GM18873 (cell line): ENCODE data around the gene PUS3.
A peak's percentile ranks its signal among the peaks of the same experiment; 100 is the strongest.

Experiments
- ATAC-seq: cut with Tn5 transposase; IDR thresholded peaks from one replicate; pipeline ENCODE4 v1.9.1; 2021; ENCODE audit warnings: mild to moderate bottlenecking, moderate library complexity, moderate number of reproducible peaks; ENCODE audit not compliant: unreplicated experiment, low FRiP score

The PUS3 gene

DNA sequence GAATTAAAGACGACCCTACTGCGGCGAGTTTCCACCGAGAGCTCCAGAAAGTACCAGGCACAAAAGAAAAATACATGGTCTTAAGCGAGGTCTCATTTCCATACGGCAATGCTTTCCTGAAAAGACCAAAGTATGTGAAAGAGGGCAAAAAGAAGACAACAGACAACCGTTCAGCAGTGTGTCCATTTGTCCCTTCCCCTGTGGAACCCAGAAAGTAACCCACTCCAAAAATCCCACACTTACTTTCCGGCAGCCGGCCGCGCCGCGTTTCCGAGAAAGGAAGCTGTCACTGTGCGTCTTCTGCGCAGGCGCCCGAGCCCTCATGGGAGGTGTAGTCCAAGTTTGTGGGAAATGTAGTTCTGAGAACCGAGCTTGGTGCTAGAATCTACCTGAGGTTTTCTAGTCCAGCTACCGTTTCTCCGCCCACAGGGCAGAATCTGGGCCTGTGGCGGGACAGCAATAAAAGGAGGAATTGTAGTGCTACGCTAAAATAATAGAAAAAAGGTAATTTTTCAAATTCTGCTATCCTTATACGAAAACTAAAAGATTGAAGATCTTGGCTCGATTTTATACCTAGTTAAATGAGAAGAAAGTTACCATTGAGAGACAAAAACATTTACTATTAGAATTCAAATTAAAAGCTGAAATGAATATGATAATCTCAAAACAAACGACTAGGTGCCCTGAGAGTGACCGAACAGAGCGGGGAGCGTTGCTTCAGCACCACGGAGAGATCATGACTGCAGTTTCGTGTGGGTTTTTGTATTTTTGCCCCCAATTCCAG, at the start of gene PUS3:
PUS3 (minus strand) TSS at position 280 of the 784 bp plus-strand sequence. CDS start 6,922 bp downstream, outside the sequence.
- ATAC-seq = peak; percentile 97

- ATAC-seq = no peak
Measured at GRCh38 chr11:125952559-125952958, 49.6 kb upstream of the PUS3 start.

DNA sequence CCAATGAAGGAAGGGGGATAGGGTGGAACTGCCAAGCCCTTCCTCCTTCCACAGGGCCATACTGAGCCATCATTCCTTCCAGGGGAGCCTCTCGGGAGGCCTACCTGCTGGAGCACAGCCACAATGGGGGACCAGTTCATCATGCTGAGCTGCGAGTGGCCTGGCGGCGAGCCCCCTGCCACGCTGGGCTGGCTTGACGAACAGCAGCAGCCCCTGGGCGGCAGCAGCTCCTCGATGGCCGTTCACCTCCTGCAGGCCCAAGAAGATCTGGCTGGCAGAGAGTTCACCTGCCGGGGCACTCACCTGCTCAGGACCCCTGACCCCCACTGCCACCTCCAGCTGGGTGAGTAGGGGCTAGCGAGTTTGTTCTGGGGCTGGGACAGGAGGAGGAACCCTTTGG, 48.7 kb upstream of the PUS3 start:
- ATAC-seq = no peak

DNA sequence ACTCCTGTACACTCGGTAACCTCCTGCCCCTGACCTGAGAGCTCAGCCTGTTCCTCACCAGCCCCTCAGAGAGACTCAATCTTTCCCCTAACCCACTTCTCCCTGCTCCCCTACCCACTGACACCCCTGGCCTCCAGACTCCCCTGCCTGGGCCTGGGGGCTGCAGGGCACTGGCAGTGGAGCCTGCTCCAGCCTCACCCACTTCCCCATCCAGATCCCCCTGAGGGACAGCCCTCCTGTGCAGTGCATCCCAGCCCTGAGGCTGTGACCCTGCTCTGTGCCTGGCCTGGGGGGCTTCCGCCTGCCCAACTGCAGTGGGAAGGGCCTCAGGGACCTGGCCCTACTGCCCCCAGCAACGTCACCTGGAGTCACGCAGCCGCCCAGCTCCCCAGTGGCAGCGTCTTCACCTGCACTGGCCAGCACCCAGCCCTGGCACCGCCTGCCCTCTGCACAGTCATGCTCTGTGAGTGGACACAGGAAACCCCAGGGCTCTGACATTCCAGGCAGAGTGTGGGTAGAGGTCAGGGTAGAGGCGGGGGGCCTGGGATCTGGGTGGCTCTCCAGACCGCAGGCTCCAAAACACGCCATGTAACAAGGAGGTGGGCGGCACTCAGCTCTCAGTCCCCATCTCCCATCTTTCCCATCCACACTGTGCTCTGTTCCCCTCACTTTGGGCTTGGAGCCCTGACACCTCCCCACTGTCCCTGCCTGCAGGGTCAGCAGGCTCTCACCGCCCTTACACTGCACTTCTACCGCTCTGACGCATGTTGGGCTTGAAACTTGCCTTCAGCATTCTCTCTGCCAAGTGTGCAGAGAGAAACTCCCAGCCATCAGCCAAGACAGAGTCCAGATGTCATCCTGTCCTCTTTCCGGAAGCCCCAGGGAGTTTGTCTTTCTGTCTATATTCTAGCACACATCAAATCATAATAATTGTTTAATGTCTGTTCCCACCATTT, 48.0 kb upstream of the PUS3 start:
- no peak for ATAC-seq

- no peak for ATAC-seq
Measured at GRCh38 chr11:125950178-125950490, 47.1 kb upstream of the PUS3 start.

GRCh38 chr11:125949271-125950177, 46.5 kb upstream of the PUS3 start:
- no peak for ATAC-seq

DNA sequence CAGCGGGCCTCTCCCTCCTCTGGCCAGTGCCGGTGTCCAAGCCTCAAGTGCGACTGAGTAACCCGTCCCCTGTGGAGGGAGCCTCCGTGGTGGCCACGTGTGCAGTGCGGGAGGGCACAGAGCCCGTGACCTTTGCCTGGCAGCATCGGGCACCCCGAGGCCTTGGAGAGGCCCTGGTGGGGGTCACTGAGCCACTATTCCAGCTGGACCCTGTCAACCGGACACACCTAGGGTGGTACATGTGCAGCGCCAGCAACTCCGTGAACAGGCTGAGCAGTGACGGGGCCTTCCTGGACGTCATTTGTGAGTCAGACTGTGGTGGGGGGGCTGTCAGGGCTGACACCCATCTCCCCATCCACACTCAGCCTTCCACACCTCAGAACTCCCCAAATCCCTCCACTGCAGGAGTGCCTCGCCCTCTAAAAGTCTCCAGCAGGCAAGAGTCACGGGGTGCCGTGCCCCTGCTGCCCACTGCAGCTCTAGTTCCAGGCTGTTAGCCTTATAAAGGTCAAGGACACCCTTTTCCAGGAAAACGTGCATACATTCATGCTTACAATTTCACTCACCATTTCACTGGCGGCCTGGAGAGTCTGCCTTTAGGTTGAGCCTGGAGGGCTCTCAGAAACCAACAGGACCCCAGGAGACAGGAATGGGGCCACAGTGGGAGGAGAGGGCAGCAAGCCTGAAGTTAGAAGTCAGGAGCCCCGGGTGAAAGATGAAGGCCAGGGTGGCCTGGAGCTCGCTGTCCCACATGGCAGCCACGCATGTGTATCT, 45.5 kb upstream of the PUS3 start:
- ATAC-seq = no peak

- ATAC-seq = no peak
Measured at GRCh38 chr11:125947419-125948277, 44.6 kb upstream of the PUS3 start.

GRCh38 chr11:125946712-125947418, 43.9 kb upstream of the PUS3 start:
- no peak for ATAC-seq

DNA sequence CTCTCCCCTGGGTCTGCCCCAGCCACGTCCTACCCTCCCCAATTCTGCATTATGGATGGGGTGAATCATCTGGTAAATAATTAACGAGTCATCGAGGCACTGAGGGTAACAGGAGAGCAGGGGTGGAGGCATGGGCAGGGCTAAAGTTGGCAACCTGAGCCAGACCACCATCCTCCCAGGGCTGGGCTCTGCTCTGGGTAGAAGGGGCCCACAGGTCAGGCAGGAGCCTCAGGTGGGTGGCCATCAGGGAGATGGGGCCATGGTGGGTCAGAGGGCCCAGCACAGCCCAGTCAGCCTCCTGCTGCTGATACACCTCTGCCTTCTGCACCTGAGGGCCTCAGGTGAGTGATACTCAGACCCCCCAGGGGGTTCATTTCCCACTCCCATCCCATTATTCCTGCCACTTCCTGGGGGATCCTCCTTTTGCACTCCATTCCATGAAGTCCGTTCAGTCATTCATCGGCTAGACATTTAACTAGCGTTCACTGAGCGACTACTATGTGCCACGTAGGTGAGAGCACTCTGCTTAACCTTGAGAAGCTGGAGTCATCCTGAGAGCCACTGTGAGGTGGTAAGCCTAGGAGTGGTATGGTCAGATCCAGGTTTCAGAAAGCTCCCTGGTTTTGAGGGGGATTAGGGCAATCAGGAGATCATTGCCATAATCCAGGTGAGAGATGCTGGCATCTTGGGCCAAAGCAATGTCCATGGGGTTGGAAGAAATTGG, 43.0 kb upstream of the PUS3 start, which contains the start of gene VSIG10L2:
VSIG10L2 (plus strand) TSS at position 248 of the 724 bp plus-strand sequence; CDS start at position 260, 12 bp downstream.
- no peak for ATAC-seq

DNA sequence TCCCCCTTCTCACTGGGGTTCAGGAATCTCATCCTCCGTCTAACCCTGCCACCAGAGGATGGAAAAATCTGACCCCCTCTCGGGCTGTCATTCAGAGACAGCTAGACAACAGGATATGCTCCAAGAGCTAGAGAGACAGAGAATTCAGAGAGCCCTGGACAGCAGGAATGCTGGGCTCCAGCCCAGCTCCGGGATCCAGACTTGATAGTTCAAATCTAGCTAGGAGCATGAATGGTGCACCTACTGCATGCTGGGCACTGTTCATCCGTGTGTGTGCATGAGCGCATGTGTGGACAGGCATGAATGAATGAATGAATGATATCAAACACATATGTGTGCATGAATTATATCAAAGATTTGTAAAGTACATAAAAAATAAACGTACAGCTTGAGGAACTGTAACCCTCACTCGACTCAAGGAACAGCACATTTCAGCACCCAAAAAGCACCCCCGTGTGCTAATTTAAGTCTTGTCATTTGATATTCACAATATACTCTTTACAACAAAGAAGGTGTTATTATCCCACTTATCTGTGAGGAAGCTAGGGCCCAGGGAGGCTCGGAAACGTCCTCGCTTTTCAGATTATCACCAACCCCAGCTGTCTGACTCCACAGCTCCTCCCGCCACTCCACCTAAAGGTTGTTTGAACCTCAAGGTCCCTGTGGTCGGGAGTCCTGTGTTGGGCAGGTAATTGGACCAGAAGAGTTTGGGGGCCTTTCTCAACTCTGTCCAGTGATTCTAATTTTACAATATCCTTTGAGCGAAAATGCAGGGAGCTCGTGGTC, 42.2 kb upstream of the PUS3 start:
- ATAC-seq = no peak

DNA sequence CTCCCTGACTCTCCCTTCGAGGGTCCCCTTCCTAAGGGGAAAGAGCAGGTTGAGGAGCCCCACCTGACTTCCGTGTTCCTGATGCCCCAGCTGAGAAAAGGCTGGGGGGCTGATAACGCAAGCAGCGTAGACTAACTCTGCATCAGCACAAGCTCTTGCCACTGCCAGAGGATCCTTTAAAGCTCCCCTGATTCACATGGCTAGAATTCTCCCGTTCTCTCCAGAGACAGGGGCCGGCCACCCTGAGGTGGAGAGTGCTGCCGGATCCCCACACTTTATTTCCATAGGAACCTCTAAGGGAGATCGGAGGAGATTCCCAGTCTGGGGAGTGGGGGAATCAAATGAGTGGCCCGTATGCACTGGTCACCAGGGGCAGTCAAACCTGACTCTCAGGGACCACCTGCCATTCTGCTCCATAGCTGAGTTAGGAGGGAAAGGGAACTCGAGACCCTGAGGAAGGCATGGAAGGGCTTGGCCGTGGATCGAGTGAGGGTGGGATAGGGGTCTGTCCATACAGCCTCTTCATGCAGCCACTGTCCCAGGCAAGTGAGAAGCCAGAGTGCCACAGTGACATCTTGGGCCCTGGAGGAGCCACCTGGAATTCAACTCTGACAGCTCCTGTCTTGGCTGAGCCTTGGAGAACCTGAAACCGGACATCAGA, 41.5 kb upstream of the PUS3 start:
- no peak for ATAC-seq

- no peak for ATAC-seq
Measured at GRCh38 chr11:125943661-125944349, 40.8 kb upstream of the PUS3 start.

GRCh38 chr11:125942771-125943428, 39.9 kb upstream of the PUS3 start:
- no peak for ATAC-seq
